DMS 273 (cell line): ENCODE measurements around the gene HK2.
A peak's percentile ranks its signal among the peaks of the same experiment; 100 is the strongest.
"Not testable (repeated sequence)": the region's sequence is repeated elsewhere in the genome, so short reads cannot be mapped to it uniquely, and the experiment has no call there.

Experiments used
- DNase-seq: peaks from one replicate; lab custom pipeline; 2025; ENCODE audit not compliant: unreplicated experiment; lab: John Stamatoyannopoulos, UW

The HK2 gene

DNA sequence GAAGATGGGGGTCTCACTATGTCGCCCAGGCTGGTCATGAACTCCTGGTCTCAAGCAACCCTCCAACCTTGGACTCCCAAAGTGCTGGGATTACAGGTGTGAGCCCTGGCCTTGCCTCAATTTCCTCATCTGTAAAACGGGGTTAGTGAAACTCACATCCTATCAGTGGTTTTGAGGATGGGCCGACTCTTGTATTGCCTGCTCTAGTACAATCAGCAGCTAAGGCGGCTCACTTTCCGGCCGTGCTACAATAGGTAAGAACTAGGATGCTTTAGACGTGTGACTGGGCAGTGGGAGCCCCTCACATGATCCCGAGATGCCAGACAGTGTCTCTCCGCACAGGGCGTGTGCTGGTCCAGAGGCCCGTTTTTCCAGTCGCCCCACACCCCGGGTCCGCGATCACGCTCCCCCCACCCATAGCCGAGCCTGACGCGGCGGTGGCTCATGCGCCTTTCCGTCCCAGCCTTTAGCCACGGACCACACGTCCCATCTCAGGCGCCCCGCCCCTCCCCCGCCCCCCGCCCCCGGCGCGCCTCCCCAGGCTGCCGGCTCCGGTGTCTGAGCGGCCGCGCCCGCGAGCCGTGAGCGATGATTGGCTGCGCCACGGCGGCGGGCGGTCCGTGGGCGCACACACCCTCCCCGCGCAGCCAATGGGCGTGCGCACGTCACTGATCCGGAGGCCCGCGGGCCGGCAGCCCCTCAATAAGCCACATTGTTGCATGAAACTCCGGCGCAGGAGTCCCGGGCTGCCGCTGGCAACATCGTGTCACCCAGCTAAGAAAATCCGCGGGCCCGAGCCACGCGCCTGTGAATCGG is at the start of gene HK2:
HK2 (plus strand) TSS at position 710 of the 816 bp plus-strand sequence. CDS start 454 bp downstream, outside the sequence.
- peak; percentile 98 for DNase-seq

DNA sequence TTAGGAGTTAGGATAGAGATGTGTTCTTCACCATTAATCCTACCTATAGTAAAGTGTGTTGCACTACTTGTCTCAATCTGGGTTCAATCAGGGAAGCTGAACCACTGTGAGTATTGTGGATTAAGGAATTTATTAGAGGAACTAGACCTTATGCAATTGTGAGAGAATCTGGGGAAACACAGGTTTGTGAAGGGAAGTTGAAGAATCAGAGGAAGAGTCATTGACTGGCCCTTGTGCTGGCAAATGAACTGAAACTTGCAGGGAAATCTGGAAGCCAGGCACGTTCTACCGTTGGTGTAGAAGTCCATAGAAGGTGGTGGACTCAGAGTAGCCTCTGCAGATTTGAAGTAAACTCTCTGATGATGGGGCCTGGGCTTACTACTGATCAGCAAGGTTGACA is 44.7 kb upstream of the HK2 start:
- DNase-seq = no peak

DNA sequence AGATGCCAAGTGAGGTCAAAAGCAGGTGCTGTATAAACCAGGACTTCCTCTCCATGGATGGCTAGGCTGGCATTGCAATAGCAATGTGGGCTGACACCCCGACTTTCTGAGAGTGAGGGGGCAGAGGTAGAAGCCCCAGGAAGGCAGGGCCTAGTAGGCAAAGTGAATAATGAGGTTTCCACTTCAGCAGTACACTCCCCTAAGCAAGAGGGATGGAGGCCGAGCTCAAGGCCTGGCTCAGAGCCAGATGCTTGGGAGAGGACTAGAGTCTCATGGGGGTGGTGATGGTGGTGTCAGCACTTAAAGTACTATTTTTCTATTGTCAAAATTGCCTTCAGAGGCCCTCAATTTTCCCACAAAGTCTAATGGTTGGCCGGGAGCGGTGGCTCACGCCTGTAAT is 41.6 kb upstream of the HK2 start:
- DNase-seq = peak; percentile 37

GRCh38 chr2:74794878-74795277 is 39.0 kb upstream of the HK2 start:
- DNase-seq = not testable (repeated sequence)

GRCh38 chr2:74806355-74806839 is 27.5 kb upstream of the HK2 start:
- DNase-seq = no peak

GRCh38 chr2:74806920-74807319 is 27.0 kb upstream of the HK2 start:
- DNase-seq = no peak

GRCh38 chr2:74812787-74813590 is 20.9 kb upstream of the HK2 start:
- no peak for DNase-seq

- no peak for DNase-seq
These were observed 19.8 kb upstream of the HK2 start for GRCh38 chr2:74814102-74814501.

- no peak for DNase-seq
These were observed 18.0 kb upstream of the HK2 start for GRCh38 chr2:74815941-74816340.

DNA sequence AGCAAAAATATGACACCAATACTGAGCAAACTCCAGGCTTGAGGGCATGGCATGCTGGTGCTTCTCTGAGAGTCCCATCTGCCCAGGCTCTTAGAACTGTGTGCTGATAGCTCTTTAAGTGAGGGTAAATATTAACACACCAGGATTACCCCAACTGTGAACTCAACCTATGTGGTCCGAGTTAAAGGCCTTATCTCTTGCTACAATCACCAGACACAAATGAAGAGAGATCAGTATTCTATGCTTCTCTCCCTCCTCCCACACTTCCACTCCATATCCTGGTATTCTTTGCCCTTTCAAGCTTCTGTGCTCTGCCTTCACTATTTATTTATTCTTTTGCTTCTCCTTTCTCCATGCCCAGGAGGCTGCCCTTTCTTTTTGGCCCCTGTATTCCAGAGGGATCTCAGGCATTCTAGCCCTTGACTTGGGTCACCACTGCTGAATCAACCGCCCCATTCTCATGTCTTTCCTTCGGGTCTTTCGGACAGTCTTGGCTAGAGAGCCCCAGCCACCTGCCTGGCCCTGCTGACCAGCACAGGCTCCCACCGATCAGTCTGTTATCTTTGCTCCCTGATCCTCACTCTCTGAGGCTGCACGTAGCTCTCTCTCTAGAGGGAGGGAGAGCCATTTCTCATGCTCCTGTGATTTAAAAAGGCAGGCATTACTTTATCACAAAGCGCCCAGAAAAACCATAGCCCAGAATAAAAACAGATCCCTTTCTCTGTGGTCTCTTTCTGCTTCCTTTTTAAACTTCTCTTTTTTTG is 17.2 kb upstream of the HK2 start:
- peak; percentile 12 for DNase-seq

DNA sequence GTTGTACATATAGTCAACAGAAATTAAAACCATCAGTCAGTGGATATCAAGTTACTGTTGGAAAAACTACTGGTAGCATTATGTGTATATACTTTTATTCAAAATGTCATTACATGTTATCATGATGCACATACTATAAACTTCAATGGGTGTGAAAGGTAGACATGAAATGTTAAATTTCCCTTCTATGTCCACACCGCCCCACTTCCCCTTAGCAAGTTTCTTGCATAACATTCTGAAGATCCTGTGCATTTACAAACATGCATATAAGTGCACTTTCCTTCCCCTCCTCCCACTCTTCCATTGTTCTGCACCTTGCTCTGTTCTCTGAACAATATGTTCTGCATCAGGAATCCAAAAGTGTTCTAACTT is 16.6 kb upstream of the HK2 start:
- no peak for DNase-seq

DNA sequence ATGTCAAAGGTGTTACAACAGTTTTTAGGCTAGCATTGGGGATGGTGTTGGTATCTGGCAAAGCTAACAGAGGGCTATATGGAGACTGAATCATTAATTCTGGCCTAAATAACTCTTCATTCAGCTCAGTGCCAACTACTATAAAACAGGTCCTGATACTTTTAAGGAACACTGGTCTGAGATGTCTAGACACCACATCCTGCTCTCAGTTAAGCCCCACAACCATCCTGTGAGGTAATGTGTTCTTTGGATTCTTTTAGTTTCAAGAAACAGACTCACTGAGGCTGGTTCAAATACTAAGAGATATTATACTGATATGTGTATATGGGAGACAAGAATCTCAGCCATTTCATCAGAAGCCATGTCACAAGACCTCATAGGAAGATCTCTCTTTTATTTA is 14.2 kb upstream of the HK2 start:
- DNase-seq = no peak

DNA sequence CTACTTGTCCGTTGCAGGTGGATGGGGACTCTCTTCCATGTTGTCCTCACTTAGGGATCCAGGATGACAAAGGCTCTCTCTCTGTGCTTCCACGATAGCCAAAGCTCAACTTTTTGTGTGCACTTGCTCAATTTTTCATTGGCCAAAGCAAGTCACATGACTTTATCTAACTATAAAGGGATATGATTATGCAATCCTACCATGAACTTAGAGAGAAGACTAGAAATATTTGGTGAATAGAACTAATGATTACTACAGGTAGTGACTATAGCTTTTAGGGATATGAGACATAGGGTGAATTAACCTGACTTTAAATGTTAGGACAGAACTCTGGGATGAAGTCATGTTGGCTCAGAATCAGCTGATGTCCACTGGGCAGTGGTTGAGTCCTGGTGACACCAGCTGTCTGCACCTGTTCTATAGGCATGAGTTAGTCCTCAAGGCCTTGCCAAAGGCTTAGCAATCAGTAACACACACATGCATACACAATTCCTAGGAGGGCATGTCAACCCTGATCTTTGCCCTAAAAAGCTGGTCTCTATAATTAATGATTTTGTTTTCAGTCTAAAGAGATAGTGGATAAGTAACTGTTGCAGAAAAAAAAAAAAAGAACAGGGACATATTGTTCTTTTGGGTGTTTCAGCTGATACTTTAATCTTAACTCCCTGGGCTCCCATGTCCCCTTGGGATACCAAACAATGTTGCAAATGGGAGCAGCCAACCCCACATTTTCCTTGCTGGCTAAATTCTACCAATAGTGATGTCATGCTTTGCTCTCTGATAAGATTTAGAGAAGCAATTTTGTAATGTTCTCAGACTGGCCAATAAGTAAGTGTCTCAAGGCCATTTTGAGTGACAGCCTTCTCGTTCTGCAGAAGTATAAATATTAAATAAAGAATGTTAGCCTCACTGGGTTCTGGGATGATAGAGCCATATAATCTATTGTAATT is 12.5 kb upstream of the HK2 start:
- no peak for DNase-seq

DNA sequence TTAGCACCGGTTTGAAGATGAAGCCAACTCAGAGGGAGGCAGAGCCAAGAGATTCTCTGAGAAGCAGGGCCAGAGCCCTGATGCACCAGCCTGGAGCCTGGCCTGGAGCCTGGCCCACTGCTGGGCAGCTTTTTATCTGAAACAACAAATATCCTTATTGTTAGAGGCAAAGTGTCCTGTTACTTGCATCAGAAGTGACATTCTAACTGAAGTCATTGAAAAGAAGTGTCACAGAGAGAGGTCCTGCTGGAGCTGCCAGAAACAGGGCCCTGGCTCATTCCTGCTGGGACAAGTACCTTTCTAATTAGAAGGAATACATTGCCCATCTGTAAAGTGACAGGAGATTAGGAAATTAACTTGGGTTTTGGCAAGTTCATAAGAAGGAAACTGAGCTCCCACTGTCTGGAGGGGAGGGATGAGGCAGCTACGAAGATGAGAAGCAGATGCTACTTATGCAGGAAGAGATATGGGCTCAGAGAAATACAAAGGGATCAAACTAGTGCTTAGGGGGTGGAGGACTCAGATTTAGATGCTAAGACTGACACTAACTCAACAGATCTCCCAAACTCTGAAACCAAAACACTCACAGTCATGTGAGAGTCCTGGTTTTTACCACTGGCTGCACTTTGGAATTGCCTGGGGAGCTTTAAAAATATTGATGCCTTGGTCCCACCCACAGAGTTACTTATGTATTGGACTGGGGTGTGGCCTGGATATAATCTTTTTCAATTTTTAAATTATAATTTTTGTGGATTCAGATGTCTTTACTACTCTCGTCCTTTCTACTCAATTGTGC is 11.0 kb upstream of the HK2 start:
- no peak for DNase-seq

DNA sequence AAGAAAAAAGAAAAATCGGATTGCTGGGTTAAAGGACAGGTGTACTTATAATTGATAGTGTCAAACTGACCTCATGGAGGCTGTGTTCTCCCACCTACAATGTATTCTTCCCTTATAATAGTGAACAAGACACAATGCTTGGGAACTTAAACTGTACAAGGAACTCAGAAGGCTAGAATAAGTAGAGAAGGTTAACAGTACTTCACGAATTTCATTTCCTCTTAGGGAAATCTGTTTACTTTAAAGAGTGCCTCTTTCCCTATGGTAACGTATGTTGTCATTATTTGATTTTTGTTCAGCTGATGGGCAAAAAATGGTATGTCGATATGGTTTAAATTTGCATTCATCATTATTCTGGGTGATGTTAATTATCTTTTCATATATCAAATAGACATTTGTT is 9.2 kb upstream of the HK2 start:
- no peak for DNase-seq

DNA sequence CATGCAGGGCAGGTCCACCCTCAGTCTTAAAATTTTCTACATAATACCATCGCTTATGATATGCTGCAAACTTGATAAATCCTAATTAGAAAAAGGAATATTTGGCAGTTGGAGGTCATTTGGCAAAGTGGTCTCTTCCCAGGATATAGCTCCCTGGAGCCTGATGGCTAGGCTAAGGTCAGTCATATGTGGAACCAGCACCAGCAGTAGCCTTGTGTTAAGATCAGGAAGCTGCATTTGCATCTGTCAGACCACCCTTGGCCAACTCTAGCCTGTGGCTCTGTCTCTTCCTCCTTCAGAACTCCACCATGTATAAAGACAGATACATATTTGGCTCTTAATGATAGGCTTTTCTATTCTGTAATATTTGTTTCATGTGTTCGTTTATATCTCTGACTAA is 5.4 kb upstream of the HK2 start:
- no peak for DNase-seq

- DNase-seq = no peak
These were observed 2.0 kb upstream of the HK2 start for GRCh38 chr2:74831693-74832530.

DNA sequence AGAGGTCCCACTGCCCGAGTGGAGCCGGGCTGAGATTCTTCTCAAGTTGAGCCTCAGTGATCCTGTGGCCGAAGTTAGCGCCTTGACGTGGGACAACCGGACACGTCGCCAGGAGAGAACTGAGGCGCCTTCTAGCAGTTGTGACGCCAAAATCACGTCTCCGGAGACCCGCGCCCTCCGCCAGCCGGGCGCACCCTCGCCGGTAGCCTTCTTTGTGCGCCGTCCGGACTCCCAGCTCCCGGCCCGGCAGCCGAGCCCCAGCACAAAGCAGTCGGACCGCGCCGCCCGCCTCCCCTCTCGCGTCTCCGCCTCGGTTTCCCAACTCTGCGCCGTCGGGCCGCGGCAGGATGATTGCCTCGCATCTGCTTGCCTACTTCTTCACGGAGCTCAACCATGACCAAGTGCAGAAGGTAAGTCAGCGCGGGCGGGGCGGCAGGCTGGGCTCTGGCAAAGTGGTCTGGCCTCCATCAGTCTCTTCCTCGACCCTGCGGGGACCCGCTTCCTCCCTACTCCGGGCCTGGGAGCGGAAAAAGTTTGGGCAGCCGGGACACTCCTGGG is 386 bp downstream of the HK2 start:
- DNase-seq = not testable (repeated sequence)
